PFSK-1 (cell line): ENCODE data around the gene CYB5D1.

ENCODE experiments used
- POLR2AphosphoS5 ChIP-seq: IDR thresholded peaks from 2 replicates; pipeline ENCODE4 v1.6.1; 2012; ENCODE audit warnings: low read depth, mild to moderate bottlenecking, control low read depth, low read length, moderate library complexity
- SIN3A ChIP-seq: IDR thresholded peaks from 2 replicates; pipeline ENCODE4 v1.6.1; 2012; ENCODE audit warnings: mild to moderate bottlenecking, low read length, moderate library complexity, borderline replicate concordance; ENCODE audit not compliant: insufficient read depth
- TAF1 ChIP-seq: IDR thresholded peaks from 2 replicates; pipeline ENCODE4 v1.6.1; 2012; ENCODE audit warnings: low read length, control low read depth, borderline replicate concordance; ENCODE audit not compliant: insufficient read depth
- TF ChIP-seq, protein P1 (sequence below), 2 experiments: IDR thresholded peaks; 2 replicates each; pipeline versions ENCODE4 v1.6.1 to v1.8.0; 2011 to 2012; ENCODE audit warnings: low read depth in 2 of 2, low read length in 2 of 2, control low read depth in 1 of 2, inconsistent platforms in 1 of 2, mild to moderate bottlenecking in 1 of 2, moderate library complexity in 1 of 2; ENCODE audit not compliant: insufficient read depth in 1 of 2

DNA sequence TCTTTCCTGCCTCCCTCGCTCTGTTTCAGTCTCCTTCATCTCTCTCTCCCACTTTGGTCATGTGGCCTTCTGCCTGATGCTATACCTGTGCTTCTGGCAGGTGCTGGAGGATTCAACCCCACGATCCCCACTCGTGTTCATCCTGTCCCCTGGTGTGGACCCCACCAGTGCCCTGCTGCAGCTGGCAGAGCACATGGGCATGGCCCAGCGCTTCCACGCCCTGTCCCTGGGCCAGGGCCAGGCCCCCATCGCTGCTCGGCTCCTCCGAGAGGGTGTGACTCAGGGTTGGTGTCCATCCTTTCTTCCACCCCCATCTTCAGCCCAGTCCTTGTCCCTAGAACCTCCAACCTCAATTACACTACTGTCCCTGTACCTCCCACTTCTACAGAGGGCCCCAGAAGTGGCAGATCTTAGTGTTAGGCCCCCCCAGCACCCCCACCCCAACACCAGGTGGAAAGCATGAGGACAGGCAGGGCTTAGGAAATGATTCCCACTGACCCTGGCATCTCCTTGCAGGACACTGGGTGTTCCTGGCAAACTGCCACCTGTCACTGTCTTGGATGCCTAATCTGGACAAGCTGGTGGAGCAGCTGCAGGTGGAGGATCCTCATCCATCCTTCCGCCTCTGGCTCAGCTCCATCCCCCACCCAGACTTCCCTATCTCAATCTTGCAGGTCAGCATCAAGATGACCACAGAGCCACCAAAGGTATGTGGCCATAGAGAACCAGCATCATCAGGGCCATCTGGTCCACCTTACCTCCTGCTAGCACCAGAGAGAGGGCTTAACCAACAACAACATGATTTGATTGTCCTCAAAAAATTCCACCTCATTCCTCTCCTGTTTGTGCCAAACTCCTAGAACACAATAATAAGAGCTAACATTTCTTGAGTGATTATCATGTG lies 33.5 kb upstream of the CYB5D1 start:
- TF ChIP-seq, protein P1, sequence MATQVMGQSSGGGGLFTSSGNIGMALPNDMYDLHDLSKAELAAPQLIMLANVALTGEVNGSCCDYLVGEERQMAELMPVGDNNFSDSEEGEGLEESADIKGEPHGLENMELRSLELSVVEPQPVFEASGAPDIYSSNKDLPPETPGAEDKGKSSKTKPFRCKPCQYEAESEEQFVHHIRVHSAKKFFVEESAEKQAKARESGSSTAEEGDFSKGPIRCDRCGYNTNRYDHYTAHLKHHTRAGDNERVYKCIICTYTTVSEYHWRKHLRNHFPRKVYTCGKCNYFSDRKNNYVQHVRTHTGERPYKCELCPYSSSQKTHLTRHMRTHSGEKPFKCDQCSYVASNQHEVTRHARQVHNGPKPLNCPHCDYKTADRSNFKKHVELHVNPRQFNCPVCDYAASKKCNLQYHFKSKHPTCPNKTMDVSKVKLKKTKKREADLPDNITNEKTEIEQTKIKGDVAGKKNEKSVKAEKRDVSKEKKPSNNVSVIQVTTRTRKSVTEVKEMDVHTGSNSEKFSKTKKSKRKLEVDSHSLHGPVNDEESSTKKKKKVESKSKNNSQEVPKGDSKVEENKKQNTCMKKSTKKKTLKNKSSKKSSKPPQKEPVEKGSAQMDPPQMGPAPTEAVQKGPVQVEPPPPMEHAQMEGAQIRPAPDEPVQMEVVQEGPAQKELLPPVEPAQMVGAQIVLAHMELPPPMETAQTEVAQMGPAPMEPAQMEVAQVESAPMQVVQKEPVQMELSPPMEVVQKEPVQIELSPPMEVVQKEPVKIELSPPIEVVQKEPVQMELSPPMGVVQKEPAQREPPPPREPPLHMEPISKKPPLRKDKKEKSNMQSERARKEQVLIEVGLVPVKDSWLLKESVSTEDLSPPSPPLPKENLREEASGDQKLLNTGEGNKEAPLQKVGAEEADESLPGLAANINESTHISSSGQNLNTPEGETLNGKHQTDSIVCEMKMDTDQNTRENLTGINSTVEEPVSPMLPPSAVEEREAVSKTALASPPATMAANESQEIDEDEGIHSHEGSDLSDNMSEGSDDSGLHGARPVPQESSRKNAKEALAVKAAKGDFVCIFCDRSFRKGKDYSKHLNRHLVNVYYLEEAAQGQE (IDR thresholded peaks at IDR 0.05; ENCODE audit: insufficient read depth in 1 of 2, low read depth in 2 of 2, low read length in 2 of 2): no peak
- TF ChIP-seq POLR2AphosphoS5 (no peak), TAF1 (no peak), SIN3A (no peak)
